ENCODE measurements around the gene CDAN1.
"Not testable (repeated sequence)": the region's sequence is repeated elsewhere in the genome, so short reads cannot be mapped to it uniquely, and the experiment has no call there.

The CDAN1 gene, protein sequence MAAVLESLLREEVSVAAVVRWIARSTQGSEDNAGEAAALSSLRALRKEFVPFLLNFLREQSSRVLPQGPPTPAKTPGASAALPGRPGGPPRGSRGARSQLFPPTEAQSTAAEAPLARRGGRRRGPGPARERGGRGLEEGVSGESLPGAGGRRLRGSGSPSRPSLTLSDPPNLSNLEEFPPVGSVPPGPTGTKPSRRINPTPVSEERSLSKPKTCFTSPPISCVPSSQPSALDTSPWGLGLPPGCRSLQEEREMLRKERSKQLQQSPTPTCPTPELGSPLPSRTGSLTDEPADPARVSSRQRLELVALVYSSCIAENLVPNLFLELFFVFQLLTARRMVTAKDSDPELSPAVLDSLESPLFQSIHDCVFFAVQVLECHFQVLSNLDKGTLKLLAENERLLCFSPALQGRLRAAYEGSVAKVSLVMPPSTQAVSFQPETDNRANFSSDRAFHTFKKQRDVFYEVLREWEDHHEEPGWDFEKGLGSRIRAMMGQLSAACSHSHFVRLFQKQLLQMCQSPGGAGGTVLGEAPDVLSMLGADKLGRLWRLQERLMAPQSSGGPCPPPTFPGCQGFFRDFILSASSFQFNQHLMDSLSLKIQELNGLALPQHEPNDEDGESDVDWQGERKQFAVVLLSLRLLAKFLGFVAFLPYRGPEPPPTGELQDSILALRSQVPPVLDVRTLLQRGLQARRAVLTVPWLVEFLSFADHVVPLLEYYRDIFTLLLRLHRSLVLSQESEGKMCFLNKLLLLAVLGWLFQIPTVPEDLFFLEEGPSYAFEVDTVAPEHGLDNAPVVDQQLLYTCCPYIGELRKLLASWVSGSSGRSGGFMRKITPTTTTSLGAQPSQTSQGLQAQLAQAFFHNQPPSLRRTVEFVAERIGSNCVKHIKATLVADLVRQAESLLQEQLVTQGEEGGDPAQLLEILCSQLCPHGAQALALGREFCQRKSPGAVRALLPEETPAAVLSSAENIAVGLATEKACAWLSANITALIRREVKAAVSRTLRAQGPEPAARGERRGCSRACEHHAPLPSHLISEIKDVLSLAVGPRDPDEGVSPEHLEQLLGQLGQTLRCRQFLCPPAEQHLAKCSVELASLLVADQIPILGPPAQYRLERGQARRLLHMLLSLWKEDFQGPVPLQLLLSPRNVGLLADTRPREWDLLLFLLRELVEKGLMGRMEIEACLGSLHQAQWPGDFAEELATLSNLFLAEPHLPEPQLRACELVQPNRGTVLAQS

DNA sequence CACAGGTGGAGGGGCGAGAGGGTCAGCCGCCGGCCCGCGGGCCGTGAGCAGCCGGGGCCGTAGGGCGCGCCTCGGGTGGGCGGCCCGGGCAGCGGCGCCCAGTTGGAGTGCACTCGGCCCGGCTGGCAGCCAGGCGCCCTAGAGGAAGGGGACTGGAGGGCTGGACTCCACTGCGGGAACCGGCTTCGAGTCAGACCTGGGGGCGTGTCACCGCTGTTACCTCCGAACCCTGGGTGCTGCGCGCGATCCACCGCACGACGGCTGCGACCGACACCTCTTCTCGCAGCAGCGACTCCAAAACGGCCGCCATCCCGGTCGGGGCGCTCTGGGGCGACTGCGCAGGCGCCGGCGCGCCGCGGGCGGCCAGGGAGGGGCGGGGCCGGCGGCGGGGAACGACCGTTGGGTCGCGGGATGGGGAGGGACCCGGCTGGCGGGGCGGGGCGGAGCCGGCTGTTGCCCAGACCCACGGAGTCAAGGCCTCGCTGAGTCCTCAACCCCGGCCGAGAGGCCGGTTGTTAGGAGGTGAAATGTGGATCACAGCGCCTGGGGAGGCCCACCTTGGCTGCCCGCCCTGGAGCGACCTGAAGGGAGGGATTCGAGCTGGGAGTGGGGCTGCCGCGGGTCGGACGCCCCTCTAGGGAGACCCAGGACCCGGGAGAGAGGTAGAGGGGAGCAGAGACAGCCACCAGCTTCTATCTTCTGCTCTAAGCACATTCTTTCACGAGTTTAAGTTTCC lies at the start of gene CDAN1:
Gene CDAN1, minus strand, starts transcription at position 336 of the 736 bp plus-strand sequence. Its CDS starts 26 bp downstream, at position 310.
- peak; percentile 92 for DNase-seq

DNA sequence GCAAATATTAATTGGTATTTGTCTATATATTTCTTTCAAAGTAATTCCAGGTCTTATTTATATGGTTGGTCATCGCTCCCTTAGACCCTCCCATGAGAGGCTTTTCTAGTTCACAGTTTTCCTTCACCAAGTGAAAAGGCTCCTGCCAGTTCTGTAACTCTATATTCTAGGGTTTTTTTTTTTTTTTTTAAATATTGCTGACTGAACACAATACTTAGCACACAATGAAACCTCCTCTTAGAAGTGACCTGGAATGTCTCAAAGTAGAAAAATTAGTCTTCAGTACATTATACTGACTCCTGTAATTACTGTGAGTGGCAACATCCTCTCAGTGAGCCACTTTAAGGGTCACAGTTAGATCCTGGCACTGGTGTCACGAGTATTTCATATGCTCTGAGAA lies 48.6 kb upstream of the CDAN1 start:
- DNase-seq: no peak

DNA sequence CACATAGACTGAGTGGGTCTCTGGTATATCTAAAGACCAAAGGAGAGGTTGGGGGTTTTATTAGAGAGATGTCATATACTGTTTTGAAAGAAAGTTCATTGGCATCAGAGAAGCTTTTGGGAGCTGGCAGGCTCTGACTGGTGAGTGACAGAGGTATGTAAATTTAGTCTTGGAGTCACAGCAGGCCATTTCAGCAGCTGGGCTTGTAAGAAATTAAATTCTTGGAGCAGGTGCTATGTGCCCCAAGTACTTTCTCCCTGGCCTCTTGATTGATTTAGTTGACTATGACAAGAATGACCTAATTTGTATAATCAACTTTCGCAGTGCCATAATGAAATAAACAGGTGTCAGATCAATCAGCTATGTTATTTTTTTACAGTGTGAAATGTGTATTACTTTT lies 47.8 kb upstream of the CDAN1 start:
- peak; percentile 69 for DNase-seq

DNA sequence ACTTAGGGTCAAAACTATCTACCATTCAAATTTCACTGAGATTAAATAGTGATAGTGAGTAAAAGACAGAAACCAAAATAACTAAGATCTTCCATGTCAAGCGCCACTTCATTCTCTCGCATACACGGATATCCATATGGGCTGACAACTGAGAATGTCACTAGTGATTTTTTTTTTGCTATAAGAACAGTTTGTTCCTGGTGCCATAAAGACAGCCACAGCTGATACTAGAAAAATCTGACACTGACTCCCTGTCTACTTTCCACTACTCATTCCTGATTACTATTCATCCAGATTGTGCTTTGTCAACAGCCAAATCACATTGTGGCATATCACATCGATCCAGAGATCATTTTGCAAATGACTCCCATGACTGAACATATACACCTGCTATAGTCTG lies 45.8 kb upstream of the CDAN1 start:
- no peak for DNase-seq

DNA sequence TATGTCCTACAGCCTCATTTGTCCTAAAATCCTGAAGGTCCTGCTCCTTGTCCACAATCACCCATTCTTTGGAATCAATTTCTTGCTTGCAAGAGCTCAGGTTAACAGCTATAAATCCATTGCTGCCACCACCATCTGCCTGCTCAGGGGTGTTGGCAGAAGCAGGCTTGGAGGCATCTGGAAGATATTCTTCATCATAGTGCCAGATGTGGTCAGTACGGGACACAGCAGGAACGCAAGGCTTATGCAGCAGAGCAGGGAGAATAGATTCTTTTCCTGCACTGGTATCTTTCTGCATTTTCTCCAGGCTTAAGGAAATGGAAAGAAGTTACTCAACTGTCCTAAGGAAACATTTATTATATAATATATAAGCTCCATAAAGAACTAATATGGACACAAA lies 38.5 kb upstream of the CDAN1 start:
- no peak for DNase-seq

DNA sequence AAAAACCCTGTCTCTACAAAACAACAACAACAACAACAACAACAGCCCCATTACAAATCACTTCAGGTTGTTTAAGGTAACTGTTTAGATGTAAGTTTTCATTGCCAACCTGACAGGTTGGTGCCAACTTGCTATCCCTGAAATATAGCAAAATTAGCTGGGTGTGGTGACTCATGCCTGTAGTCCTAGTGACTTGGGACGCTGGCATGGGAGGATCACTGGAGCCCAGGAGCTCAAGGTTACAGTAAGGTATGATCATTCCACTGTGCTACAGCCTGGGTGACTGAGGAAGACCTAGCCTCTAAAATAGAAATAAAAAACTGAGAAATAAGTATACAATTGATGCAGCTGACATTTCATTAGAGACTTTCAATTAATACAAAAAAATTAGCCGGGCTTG lies 36.0 kb upstream of the CDAN1 start:
- DNase-seq: no peak

DNA sequence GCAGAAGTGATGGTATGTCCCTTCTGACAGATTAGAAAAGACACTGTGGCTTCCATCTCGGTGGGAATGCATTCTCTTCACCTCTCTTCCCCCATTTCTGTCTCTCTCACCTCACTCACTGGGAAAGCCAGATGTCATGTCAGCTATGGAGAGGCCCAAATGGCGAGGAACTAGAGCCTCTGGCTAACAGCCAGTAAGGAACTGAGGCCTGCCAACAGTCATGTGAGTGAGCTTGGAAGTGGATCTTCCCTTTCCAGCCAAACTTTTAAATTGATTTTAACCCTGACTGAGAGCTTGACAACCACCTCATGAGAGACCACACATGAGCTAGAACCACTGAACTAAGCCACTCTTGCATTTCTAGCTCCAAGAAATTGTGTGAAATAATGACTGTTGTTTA lies 35.2 kb upstream of the CDAN1 start:
- no peak for DNase-seq

DNA sequence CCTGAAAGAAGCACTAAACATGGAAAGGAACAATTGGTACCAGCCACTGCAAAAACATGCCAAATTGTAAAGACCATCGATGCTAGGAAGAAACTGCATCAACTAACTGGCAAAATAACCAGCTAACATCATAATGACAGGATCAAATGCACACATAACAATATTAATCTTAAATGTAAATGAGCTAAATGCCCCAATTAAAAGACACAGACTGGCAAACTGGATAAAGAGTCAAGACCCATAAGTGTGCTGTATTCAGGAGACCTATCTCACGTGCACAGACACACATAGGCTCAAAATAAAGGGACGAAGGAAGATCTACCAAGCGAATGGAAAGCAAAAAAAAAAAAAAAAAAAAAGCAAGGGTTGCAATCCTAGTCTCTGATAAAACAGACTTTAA lies 29.2 kb upstream of the CDAN1 start:
- not testable (repeated sequence) for DNase-seq

DNA sequence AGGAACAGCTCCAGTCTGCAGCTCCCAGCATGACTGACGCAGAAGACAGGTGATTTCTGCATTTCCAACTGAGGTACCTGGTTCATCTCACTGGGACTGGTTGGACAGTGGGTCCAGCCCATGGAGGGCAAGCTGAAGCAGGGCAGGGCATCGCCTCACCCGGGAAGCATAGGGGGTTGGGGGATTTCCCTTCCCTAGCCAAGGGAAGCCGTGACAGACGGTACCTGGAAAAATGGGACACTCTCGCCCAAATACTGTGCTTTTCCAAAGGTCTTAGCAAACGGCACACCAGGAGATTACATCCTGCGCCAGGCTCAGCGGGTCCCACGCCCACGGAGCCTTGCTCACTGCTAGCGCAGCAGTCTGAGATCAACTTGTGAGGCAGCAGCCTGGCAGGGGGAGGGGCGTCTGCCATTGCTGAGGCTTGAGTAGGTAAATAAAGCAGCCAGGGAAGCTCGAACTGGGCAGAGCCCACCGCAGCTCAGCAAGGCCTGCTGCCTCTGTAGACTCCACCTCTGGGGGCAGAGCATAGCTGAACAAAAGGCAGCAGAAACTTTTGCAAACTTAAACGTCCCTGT lies 27.3 kb upstream of the CDAN1 start:
- DNase-seq: not testable (repeated sequence)

DNA sequence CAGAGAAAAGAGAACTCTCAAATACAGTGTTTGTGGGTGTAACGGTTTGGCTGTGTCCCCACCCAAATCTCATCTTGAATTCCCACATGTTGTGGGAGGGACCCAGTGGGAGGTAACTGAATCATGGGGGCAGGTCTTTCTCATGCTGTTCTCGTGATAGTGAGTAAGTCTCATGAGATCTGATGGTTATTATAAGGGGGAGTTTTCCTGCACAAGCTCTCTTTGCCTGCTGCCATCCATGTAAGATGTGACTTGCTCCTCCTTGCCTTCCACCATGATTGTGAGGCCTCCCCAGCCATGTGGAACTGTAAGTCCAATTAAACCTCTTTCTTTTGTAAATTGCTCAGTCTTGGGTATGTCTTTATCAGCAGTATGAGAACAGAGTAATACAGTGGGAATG lies 24.9 kb upstream of the CDAN1 start:
- DNase-seq: not testable (repeated sequence)

DNA sequence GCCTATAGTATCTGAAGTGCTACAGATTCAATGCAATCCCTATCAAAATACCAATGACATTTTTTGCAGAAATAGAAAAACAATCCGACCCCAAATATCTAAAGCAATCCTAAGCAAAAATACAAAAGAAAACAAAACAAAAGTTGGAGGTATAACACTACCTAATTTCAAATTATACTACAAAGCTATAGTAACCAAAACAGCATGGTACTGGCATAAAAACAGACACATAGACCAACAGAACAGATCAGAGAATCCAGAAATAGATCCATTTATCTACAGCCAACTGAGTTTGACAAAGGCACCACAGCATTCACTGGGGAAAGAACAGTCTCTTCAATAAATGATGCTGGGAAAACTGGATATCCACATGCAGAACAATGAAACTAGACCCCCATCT lies 23.8 kb upstream of the CDAN1 start:
- DNase-seq: no peak

DNA sequence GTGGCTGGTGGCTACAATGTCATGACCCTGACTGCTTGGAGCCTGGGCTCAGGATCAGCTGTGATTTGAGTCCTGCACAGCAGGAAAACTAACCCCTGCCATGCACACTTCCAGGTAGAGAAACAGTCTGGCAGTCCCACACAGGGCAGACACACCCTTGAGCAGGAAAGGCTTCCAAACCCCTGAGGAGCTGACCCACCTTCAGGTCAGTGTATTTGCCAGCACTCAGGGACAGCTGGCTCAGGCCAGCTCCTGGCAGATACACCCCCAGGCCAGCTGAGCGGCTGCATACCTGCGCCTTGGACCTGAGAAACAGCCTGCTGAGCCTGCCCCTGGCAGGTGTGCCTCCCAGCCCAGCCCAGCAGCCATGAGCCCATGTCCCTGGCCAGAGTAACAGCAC lies 22.2 kb upstream of the CDAN1 start:
- DNase-seq: no peak

DNA sequence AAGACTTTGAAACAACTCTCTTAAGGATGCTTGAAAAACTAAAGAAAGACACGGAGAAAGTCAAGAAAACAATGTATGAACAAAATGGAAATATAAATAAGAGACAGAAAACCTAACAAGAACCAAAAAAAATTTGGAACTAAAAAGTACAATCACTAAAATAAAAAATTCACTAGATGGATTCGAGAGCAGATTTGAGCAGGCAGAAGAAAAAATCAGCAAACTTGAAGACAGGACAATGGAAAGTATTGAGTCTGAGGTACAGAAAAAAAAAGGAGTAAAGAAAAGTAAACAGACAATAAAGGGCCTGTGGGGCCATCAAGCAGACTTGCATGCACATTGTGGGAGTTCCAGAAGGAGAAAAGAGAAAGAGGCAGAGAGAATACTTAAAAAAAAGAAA lies 13.4 kb upstream of the CDAN1 start:
- DNase-seq: no peak

DNA sequence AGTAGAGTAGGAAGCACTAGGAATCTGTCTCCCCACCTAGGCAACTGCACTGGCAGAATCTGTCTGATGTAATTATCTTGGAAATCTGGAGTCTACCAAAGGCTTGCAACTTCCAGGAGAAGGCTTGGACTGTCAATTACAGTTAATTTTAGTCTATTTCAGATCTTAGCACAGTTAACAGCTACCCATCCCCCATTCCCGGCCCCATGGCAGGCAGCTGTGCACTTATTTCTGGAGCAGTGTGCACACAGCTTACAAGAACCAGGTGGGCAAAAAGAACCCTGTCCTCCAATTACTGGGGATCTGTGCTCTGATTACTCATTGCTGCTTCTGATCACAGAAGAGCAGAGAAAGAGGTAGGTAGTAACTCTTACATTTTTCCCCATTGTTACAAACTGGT lies 12.3 kb upstream of the CDAN1 start:
- DNase-seq: peak; percentile 90

DNA sequence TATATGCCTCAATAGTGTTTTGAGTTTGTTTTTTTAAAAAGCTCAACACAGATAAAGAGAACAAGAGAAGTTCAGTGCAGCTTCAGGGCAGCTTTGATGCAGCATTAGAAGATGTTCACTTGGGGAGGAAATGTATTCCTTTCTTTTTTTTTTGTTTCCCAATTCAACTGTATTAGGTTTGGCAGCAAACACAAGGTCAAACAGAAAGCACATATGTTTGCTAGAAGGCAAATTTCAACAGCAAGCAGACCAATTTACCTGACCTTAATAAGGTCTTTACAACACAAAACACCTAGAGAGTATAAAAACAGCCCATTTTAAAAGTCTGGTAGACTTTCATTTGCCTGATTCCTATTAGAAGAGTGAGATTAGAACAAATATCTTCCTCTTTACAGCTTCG lies 7.3 kb upstream of the CDAN1 start:
- DNase-seq: no peak

DNA sequence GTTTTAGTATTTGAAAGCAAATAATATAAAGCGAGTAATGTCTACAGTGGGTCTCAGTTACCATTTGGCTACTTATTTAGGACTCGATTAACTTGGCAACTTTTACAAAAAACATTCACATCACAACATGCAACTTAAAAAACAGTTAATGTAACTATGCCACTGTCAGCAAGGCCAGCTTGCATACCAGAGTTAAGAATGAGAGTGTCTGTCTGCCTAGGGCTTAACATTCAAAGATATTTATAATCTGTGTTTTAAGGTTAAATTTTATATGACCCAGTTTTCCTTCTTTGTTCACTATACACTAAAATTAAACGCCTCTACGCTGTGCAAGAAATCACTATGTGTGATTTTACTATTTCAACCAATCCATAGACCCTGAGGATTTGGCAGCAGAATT lies 5.2 kb upstream of the CDAN1 start:
- no peak for DNase-seq

DNA sequence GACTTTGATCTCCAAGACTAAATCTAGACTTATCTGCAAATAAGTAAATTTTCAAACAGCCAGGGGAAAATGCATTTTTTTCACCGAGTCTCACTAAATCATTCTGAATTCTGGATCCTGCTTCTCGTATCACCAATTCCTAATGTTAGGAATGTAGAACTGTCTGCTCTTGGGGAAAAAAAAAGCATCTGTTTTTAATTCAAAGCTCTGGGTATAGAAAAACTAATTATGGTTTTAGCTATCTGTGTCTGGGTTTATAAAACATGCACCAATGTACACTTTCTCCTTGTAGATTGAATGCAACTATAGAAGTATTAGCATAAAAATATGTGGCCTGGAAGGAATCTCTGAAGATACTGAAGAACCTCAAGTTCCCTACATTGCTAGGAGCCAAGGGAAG lies 4.8 kb upstream of the CDAN1 start:
- no peak for DNase-seq

DNA sequence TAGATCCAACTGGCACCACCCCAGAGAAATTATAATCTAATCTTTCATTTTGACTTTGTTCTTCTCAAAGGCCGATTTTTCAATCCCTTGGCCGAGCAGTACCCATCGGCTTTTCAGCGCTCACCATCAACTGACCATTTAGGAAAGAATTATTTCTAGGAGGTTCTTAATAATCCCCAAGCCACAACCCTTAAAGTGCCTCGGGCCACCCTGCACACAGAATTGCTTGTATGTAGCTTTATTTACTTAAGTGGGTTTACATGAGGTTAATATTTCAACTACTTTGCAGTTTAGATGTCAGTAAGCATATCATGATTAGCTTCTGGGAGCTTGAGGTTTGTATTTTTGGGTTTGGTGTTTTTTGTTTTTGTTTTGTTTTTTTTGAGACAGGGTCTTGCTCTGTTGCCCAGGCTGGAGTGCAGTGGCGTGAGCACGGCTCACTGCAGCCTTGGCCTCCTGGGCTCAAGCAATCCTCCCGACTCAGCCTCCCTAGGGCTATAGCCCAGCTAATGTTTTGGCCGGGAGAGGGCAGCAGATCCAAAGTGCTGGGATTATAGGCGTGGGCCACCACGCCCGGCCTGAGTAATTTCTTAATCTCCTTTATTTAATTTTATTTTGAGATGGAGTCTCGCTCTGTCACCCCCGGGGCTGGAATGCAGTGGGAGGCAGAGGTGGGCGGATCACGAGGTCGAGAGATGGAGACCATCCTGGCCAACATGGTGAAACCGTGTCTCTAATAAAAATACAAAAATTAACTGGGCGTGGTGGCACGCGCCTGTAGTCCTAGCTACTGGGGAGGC lies 801 bp upstream of the CDAN1 start:
- DNase-seq: peak; percentile 65

DNA sequence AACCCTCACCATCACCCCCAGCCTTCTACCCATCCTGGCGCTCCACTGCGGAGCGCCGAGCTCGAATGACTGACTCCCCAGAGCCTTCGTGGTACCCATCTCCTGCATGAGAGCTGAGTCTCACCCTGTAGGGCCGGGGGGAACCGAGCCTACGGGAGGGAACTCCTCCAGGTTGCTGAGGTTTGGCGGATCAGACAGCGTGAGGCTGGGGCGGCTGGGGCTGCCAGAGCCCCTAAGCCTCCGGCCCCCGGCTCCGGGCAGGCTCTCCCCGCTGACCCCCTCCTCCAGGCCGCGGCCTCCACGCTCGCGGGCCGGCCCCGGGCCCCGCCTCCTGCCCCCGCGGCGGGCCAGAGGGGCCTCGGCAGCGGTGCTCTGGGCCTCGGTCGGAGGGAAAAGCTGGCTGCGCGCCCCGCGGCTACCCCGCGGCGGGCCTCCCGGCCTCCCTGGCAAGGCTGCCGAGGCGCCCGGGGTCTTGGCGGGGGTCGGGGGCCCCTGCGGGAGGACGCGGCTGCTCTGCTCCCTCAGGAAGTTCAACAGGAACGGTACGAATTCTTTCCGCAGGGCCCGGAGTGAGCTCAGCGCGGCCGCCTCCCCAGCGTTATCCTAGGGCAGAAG lies 643 bp downstream of the CDAN1 start:
- DNase-seq: peak; percentile 37

DNA sequence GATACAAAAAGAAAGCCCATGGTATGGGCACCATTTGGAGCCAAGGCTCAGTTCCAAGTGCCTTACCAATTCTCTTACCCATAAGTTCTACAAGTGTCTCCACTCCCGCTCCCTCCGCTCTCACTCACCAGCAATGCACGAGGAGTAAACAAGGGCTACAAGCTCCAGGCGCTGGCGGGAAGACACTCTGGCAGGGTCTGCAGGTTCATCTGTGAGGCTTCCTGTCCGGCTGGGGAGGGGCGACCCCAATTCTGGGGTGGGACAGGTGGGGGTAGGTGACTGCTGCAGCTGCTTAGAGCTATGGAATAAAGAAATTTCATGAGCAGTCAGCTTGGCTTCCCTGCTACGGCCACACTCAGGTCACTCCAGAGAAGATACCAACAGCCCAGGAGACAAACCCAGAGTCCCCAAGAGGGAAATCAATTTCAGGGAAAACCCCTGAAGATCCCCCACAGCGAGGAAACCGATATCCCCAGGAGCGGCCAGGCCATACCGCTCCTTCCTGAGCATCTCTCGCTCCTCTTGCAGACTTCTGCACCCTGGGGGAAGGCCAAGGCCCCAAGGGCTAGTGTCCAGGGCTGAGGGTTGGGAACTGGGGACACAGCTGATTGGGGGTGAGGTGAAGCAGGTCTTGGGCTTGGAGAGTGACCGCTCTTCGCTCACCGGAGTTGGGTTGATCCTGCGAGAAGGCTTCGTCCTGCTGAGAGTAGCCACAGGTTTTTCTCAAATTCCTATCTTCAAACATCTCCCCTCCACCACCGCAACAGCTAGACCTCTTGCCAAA lies 1.4 kb downstream of the CDAN1 start:
- no peak for DNase-seq

Data from NCI-H82 (cell line).